Measurements from ENCODE around the gene USP2.
A peak's percentile ranks its signal among the peaks of the same experiment; 100 is the strongest.

The USP2 gene

DNA sequence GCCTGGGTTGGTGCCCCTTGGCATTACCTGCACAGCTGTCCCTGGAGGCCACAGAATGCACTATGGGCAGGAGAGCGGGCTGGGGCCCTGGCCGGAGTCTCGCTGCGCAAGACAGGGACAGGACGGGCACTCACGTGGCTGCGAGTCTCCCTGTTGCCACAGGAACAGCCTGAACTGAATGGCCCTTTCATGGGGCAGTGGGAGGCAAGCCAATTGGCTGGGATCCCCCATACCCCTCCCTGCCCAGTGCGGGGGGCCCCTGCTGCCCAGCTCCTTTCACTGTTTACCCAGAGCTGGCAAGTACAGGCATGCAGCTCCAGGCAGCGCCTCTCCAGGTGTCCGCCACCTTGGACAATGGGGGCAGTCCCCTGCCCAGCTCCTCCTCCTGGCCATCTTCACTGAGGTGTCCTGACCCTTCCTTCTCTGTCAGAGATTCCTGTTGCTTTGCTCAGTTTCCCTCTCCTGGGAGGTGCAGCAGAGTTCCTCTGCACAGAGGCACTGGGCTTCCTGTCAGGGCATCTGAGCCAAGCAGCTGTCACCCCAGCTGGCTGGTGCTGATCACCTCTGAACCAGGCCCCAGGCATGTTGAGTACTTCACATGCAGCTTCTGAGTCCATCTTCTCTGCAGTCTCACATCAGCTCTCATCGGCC lies 5.2 kb downstream of the USP2 start:
- DNase-seq (ENCODE audit: low spot score) = peak; percentile 95

DNA sequence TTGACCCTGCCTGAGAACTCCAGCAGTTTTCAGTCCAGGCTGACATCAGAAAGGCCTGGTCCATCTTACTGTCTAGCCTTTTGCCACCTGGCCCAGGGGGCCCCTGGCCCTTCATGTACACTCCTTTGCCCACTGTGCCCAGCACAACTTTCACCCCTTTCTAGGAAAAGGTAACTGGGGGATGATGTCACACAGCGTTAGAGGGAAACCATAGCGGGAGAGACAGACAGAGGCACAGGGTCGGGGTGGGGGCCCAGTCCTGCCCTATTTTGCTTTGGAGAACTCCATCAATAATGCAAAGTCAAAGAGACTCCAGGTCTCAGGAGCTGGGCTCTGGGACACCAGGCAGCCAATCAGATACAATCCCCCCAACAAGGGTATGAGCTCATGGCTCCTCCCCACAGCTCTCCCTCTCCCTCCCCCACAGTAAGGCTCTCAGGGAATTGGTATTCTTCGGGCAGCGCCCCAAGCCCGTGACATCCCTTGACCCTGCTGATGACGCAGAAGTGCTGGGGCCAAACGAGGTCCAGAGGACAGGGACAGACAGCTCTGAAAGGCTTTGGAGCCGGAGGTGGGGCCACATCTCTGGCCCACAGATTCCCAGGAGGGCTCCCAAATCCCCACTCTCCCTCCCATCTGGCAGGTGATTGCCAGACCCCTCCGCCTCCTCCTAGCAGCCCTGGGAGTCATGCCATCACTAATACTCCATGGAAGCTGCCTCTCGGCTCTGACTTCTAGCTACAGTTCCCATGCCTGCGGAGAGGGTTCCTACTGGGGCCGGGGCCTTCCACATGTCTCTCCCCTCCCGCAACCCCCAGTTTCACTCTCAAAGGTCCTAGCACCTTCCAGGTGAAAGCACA lies 5.9 kb downstream of the USP2 start:
- DNase-seq (ENCODE audit: low spot score) = peak; percentile 94

DNA sequence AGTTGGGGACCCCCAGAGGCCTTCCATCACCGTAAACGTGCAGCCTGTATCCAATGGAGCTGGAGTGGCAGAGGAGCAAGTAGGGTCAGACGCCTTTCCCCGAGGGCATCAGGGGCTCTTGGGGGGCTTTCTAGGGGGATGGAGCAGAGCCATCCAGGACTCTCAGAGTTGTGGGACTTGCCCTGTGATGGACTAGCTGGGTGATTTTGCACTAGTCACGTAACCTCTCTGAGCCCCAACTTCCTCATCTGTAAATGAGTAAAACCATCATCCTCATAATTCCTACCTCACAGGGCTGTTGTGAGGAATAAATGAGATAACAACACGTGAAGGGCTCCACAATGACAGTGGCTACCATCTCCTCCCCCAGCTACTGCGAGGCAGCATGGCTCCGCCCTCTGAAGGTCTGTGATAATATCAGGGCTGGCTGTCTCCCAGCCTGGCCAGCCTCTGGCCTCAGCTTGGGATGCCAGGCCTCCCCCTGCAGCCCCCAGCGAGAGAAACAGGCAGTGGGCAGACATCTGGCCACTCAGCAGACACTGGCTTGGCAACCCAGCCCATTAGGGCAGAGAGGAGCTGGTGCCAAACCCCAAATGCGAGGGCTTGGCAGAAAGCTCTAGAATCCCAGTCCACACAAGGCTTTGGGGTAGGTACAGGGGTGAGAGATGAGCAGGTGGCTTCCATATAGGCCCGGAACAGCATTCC lies 6.7 kb downstream of the USP2 start:
- DNase-seq (ENCODE audit: low spot score) = peak; percentile 76

DNA sequence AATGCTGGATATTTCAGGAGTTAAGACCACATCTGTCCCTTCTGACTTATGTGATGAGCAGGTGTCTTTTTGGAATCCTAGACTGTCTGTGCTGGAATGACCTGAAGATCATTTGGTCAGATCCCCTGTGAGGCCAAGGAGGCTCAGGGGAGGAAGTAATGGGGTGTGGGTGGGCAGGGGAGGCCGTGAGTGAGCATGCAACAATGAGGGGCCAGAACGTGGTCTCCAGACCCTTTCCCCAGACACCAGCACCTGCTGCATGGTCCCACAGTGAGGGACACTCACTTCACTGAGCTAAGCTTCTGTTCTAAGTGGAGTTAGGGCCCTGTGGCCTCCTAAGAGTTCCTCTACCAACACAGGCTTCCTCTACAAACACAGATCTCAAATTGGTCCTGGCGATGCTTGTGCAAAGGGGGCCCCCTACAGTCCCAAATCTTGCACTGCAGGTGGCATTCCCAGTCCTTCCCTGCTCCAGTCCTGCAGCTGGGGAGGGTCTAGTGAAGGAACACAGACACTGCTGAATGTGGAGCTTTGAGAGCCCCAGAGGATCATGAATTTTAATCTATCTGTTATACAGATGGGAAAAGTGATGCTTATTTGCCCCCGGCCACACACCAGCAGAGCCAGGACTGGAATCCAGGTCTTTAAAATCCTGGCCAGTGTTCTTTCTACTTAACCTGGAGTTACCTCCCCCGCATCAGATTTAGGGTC lies 7.4 kb downstream of the USP2 start:
- peak; percentile 92 for DNase-seq (ENCODE audit: low spot score)

DNA sequence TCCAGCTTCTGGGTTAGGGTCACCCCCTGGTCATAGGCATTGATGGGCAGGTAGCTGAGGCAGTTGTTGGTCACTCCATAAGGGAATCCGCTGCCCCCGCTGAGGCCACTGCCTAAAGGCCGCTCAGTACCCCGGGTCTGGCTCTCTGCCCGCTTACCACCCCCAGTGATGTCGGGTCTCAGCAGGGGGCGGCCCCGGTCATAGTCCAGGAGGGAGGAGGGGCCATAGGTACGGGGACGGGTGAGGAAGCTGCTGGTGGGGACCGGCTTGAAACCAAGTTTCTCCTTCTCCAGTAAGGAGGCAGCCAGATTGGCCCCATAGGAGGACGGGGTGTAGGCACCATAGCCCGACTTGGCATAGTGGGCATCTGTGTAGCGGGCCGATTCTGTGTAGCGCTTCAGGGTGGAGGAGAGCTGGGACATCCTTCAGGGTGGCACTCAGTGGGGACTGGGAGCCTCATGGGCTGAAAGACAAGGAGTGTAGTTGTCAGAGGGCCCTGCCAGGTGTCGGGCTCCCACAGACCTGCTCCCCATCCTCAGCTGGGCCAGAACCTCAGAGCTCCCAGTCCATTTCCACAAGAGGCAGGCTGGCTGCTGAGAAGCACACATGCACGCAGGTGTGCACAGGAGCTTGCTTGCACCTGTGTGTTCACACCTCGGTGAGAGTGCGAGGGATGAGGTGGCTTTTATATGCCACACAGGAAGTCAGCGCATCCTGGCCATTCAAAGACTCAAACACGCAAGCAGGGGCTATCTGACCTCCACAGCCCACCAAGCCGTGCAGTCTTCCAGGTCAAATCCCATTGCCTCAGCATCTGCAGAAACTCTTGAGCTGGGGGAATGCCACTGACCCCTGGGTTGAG lies 8.2 kb downstream of the USP2 start:
- no peak for DNase-seq (ENCODE audit: low spot score)

DNA sequence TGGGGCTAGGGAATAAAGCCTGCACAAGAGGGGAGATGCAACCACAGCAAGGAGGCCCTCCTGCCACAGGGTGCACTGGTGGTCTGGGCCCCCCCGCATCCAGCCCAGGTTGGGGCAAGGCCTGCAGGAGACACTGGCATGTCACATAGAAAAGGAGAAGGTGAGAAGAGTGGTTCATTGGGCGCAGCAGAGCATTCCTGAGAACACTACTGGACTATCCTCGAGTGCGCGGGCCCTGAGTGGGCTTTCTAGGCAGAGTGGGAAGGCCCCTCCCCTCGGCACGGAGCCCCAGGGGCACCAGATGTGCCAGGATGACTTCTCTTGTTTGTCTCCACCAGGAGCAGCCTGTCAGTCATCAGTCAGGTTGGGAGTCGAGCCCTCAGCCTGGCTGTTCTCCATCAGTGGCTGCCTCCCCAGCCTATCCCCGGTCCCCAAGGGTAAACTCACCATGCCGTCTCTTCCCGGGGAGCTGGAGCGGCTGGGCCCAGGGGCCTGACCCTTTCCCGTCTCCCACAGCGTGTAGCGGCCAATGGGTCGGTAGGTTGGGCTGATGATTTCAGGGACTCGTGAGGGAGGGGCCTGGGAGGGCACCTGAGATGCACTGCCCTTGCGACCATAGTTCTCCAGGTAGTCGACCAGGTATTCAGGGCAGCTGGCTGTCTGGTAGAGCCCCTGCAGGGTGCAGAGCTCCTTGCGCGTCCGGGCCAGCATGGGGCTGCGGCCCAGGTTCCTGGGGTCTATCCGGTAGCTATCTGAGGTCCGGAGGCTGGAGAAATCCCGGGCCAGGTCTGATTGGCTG lies 9.0 kb downstream of the USP2 start:
- no peak for DNase-seq (ENCODE audit: low spot score)

DNA sequence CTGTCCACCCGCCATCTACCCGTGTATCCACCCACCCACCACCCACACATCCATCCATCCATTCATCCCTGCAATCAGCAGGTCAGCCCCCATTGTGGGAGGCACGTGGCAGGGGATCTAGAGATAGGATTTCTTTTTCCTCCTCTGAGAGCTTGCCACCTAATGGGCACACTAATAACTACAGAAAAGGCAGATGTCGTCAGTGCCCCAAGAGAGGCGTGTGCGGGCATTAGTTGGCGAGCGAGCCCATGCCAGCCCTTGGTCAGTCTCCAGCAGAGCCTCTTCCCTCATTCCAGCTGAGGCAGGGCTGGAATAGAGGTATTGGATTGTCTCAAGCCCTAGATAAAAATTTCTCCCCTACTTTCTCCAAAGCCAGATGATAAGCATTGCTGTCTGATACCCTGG lies 9.7 kb downstream of the USP2 start:
- DNase-seq (ENCODE audit: low spot score) = peak; percentile 80

DNA sequence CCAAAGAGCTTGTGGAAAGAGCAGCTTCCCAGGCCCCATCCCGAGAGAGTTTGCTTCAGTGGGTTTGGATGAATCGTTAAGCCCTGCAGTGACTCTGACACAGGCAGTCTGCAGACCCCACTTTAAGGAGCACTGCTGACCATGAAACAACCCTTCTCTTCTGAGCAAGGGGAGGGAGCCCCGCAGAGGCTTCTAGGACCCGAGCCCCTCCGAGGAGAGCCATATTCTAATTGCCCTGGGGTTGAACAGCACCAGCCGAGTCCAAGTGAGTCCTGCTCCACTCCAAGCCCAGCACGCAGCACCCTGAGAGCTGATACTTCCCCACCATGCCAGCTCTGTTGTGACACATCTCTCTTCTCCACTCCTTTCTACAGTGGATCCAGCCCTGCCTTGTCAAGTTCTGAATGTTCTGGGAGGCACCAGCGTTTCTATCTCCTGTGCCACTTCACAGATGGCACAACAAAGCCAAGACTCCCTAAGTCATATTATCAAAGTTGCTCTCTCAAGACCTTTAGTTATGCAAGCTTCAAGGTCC lies 10.4 kb downstream of the USP2 start:
- no peak for DNase-seq (ENCODE audit: low spot score)

DNA sequence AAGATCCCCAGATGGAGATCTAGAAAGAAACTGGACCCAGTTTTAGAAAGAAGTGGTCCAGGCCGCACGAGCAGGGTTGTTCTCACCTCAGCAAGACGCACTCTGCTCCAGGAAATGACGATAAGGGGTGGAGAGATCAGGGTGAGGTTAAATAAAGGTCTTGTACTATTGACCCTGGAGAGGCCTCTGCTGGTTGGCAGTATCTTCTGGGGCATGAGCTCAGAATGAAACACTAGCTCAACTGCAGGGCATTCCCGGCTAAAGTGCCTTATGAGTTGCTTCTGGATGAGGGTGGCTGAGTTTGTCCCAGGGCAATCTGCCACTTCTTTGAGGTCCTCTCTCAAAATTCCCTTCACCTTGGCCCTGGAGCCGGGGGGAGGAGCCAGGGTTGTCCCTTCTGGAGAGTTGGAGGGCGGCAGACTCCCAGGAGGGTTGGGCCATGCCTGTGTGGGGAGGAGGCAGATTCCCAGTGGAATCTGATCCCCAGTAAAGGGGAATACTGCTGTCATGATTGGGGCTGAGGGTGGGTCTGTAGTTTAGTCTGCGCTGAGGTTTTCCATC lies 10.9 kb downstream of the USP2 start:
- no peak for DNase-seq (ENCODE audit: low spot score)

DNA sequence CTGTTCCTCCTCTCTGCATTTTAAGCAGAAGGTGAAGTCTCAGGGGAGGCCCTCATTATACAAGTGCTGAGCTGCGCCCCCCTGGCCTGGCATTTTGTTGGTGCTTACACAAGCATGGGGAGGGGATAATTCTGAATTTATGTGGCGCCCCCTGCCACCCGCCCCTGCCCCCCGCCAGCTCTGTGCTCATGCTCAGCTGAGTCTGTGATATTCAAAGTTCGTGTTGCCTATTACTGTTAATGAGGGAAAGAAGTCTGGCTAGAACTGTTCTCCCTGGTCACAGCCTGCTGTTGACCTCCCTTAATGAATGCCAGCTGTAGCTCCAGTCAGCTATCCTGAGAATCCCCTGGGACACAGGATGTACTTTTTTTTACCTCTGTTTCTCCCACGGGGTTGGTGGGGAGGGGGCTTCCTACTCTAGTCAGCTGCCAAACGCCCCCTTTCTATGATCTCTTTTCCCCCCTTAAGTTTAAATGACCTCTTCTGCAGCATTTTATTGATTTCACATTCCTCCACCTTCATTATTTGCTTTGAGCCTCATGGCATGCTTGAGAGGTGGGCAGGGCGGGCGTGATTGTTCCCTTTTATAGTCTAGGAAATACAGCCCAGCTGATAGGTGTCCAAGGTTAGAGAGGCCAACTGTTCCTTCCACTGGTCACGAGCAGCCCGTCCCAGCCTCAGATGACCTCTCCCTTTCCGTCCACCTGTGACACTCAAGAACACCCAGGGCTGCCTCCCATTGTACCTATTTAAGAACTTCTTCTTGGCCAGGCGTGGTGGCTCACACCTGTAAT lies 12.2 kb downstream of the USP2 start:
- no peak for DNase-seq (ENCODE audit: low spot score)

DNA sequence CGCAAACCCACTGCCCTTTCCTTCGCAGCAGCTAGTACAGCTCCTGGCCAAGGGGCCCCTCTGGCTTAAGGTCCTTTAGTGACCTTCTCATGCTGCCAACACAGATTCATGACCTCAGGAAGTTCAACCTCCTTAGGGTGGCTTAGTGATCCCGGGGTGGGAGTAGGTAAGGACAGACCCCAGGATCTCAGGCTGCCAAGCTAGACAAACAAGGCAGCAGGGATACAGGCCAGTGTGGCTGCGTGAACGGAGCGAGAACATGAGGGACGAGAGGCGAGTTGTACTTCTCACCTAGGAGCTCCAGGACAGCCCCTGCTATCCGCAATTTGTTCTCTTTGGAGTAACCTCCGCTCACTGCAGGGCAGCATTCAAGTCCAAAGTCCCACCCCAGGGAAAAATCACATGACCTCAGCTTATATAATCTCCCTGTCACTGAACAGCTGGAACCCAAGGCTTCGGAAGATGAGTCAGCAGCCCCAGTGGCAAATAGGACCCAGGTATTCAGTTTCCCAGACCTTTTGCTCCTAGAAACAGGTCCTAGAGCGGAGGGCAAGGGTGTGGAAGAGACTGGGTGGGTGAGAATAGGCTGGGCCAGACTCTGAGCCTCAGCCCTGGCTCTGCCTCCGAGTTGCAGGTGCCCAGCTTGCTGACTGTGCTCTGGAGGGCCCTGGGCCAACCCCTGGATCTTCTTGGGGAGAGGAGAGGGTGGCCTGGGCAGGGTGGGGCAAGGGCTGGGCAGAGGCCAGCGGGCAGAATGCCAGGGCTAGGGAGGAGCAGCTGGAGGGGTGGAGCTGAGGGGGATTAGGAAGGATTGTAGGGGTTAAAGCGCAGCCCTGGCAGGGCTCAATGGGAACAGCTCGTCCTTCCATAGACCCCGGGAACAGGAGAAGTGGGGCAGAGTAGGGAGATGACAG lies 13.1 kb downstream of the USP2 start:
- DNase-seq (ENCODE audit: low spot score) = peak; percentile 66

DNA sequence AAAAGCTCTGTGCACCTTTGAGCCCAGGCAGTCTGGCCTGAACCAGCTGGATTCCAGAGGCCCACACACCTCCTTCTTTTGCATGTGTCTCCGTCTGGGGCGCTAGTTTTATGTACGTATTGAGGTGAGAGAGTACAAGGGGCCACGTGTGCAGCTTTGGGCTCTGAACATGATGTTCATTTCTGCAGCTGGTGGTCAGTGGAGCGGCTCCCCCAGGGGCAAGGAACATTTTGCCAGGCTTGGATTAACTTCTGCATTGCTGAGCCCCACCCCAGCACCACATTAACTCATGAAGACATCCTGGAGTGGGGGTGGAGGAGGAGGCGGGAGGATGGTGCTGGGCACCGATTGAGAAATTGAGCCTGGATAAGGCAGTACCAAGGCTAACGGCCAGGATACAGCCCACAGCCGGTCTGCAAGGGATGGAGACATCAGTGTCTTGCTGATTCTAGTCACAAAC lies 13.8 kb downstream of the USP2 start:
- DNase-seq (ENCODE audit: low spot score) = no peak

DNA sequence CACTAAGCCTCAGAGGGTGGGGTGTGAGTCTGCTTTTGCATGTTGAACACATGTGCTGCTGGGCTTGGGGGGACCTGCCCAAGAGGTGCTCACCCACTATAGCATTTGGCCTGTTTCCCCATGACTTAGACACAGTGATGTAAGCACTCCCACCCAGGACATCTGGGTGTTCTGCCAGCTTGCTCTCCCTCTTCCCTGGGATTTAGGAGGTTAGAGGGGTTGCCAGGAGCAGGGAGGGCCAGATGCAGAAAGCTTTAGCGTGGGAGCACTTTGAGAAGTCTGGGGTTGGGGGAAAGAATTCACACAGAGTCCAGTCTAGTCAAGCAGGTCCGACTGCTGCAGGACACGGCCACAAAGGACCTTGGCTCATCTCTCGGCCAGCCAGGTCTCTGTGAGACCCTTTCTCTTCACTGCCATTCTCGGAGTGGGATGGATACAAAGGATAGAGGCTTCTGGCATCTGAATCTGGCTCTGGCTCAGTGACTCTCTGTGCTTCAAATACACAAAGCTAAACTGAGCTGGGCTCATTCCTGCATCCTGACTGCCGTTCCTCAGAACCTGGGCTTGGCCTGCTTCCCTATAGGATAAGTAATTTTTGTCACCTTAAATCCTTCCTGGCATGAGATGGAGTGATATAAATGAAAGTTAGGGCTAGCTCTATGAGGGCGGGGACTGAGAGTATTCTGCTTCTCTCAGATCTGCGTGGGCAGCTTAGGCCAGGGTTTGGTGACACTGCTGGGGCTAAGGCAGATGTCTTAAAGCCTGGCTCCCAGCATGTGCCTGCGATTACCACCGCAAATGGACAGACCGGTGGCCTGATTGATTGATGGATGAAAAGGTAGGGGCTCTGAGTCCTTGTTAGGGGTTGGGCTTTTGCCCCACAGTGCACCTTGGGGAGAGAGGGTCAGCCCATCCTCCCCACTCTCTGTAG lies 14.5 kb downstream of the USP2 start:
- peak; percentile 68 for DNase-seq (ENCODE audit: low spot score)

DNA sequence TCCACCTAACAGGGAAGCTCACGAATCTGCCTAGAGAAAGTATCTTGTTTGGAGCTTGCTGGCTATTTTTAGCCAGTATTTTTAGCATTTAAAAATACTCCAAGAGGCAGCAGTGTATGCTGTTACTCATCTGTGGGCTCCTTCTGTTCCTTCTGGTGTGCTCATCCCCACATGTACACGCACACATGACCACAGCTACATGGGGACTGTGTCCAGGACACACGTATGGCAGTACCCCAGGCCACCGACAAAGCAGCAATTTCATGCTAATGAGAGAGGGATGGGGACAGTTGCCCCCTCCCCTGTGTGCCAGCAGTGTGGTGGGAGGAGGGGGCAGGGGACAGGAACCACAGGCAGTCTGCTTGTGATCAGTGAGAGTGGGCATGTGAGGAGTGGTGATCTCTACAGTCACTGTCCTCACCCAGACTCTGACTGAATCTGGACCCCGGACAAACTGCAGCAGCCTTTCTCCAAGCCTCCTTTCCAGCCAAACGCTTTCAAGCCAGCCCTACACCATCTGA lies 16.4 kb downstream of the USP2 start:
- no peak for DNase-seq (ENCODE audit: low spot score)

DNA sequence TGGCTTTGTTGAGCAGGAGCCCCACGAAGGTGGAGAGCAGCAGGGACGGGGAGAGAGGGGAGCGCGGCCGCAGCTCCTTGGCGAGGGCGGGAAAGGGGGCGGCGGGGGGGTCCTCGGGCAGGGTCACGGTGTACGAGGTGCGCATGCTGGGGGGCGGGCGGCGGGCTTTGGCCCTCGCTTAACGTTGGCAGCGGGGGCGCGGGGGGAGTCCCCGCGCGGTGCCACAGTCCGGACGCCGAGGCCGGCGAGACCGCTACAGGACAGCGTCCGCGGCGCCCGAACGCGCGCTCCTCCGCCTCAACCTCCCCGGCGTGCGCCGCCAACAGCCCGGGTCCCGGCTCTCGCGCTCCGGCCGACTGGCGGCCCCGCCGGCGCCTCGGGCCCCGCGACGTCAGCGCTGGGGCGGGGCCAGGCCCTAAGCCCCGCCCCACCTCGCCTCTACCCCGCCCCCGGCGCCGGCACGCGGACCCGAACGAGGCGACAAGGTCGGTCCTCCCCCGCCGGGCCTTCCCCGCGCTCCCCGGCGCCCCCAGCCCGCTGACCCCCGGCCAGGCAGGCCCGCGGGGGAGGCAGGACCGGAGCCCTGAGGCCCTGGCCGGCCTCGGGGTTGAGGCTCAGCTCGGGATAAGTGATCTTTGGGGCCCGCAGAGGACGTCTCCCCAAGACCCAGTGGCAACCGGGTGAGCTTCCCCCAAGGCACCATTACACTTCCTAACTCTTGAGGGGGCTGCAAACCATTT lies 17.5 kb downstream of the USP2 start:
- DNase-seq (ENCODE audit: low spot score) = no peak

Data from pons (tissue), 1 donor.